Skeletal muscle tissue (tissue), 4 donors: Measurements from ENCODE around the gene C6orf163. TPM values are rescaled to one million over a fixed set of nuclear protein-coding genes. Genes with fewer than 3 reads are reported as not detected.
A peak's percentile ranks its signal among the peaks of the same experiment; 100 is the strongest.
"Not testable (repeated sequence)": the region's sequence is repeated elsewhere in the genome, so short reads cannot be mapped to it uniquely, and the experiment has no call there.

Source experiments
- H3K27ac ChIP-seq: one replicate; pipeline ENCODE4 v1.7.0; 2013; ENCODE audit warnings: mild to moderate bottlenecking, low read depth, low read length, inconsistent platforms
- H3K27me3 ChIP-seq, 3 donors: one replicate each; pipeline ENCODE4 v1.7.0; 2013; ENCODE audit warnings: low read length in 3 of 3; ENCODE audit not compliant: control insufficient read depth in 3 of 3, insufficient read depth in 3 of 3
- H3K36me3 ChIP-seq, 3 donors: one replicate each; pipeline ENCODE4 v1.7.0; 2013; ENCODE audit warnings: low read length in 3 of 3; ENCODE audit not compliant: control insufficient read depth in 3 of 3, insufficient read depth in 3 of 3
- H3K4me1 ChIP-seq, 3 donors: one replicate each; pipeline ENCODE4 v1.7.0; 2013; ENCODE audit warnings: low read length in 3 of 3, mild to moderate bottlenecking in 3 of 3; ENCODE audit not compliant: control insufficient read depth in 3 of 3, insufficient read depth in 3 of 3
- H3K4me3 ChIP-seq, 3 donors: one replicate each; pipeline ENCODE4 v1.7.0; 2013; ENCODE audit warnings: low read length in 3 of 3
- H3K9ac ChIP-seq, 3 donors: one replicate each; pipeline ENCODE4 v1.7.0; 2013; ENCODE audit warnings: low read length in 3 of 3, mild to moderate bottlenecking in 3 of 3, moderate library complexity in 2 of 3, low read depth in 1 of 3
- H3K9me3 ChIP-seq, 3 donors: one replicate each; pipeline ENCODE4 v1.7.0; 2013; ENCODE audit warnings: low read length in 3 of 3; ENCODE audit not compliant: control insufficient read depth in 3 of 3
- total RNA-seq: library from RNA; depleted of rRNA; stranded (reverse); fragments of >200 nt; gene quantifications from one replicate; pipeline ENCODE4 v1.2.3, GENCODE V29; 2014
- donor health status: Osteomylitis.

The C6orf163 gene
- 4.2 TPM for total RNA-seq

- H3K9ac ChIP-seq: no peak within 1 kb of the TSS
- H3K27ac ChIP-seq: no peak within 1 kb of the TSS
- no peak within 1 kb of the TSS for H3K4me3 ChIP-seq
- no peaks in the 10 kb centered on the region for H3K4me1 ChIP-seq
- H3K27me3 ChIP-seq: no peaks in the 10 kb centered on the region
- H3K9me3 ChIP-seq: no peaks in the 10 kb centered on the region
- H3K36me3 ChIP-seq: no peaks in the 10 kb centered on the region
Measured at GRCh38 chr6:87344731-87345130, at the start of gene C6orf163. C6orf163 (plus strand) TSS chr6:87344813; CDS start chr6:87345100, 287 bp downstream.

GRCh38 chr6:87297119-87297518 is 47.5 kb upstream of the C6orf163 start:
- H3K9ac ChIP-seq: no peak overlapping the region
- no peak overlapping the region for H3K27ac ChIP-seq
- peaks cover 0 to 4% (median 0%) of the 10 kb centered on the region in 3 donors for H3K27me3 ChIP-seq
- no peak overlapping the region for H3K4me3 ChIP-seq
- no peaks in the 10 kb centered on the region for H3K9me3 ChIP-seq
- H3K4me1 ChIP-seq: no peaks in the 10 kb centered on the region
- H3K36me3 ChIP-seq: no peaks in the 10 kb centered on the region

- not testable (repeated sequence) for H3K4me3 ChIP-seq, H3K36me3 ChIP-seq, H3K9ac ChIP-seq, H3K27me3 ChIP-seq, H3K9me3 ChIP-seq, H3K27ac ChIP-seq, H3K4me1 ChIP-seq
Measured at GRCh38 chr6:87301277-87301676, 43.3 kb upstream of the C6orf163 start.

- Histone ChIP-seq H3K4me1 (no peaks in the 10 kb centered on the region), H3K9me3 (no peaks in the 10 kb centered on the region), H3K4me3 (no peak overlapping the region), H3K27ac (no peak overlapping the region), H3K36me3 (no peaks in the 10 kb centered on the region), H3K9ac (no peak overlapping the region), H3K27me3 (no peaks in the 10 kb centered on the region)
Measured at GRCh38 chr6:87308970-87309369, 35.6 kb upstream of the C6orf163 start.

- no peak overlapping the region for H3K4me3 ChIP-seq
- H3K9me3 ChIP-seq: no peaks in the 10 kb centered on the region
- no peaks in the 10 kb centered on the region for H3K36me3 ChIP-seq
- no peak overlapping the region for H3K27ac ChIP-seq
- H3K27me3 ChIP-seq: no peaks in the 10 kb centered on the region
- no peak overlapping the region for H3K9ac ChIP-seq
- H3K4me1 ChIP-seq: no peaks in the 10 kb centered on the region
Measured at GRCh38 chr6:87312860-87313259, 31.8 kb upstream of the C6orf163 start.

GRCh38 chr6:87315071-87315470 is 29.5 kb upstream of the C6orf163 start:
- no peaks in the 10 kb centered on the region for H3K4me1 ChIP-seq

GRCh38 chr6:87319271-87319987 is 25.2 kb upstream of the C6orf163 start:
- Histone ChIP-seq H3K9me3 (no peaks in the 10 kb centered on the region), H3K4me3 (no peak overlapping the region), H3K27ac (no peak overlapping the region), H3K9ac (no peak overlapping the region), H3K4me1 (peaks cover 0 to 10% (median 0%) of the 10 kb centered on the region in 3 donors), H3K27me3 (no peaks in the 10 kb centered on the region), H3K36me3 (no peaks in the 10 kb centered on the region)

More at GRCh38 chr6:87315071-87315470, 29.5 kb upstream of the C6orf163 start:
- no peaks in the 10 kb centered on the region for H3K9me3 ChIP-seq
- no peaks in the 10 kb centered on the region for H3K36me3 ChIP-seq
- no peak overlapping the region for H3K27ac ChIP-seq
- H3K27me3 ChIP-seq: no peaks in the 10 kb centered on the region
- no peak overlapping the region for H3K9ac ChIP-seq
- H3K4me3 ChIP-seq: no peak overlapping the region

- Histone ChIP-seq H3K9ac (peak within 1 kb of the TSS; percentile 76 to 96 (median 93)), H3K36me3 (no peaks in the 10 kb centered on the region), H3K27ac (peak within 1 kb of the TSS; percentile 19), H3K9me3 (no peaks in the 10 kb centered on the region), H3K27me3 (no peaks in the 10 kb centered on the region), H3K4me1 (peaks cover 0 to 10% (median 0%) of the 10 kb centered on the region in 3 donors), H3K4me3 (peak within 1 kb of the TSS; percentile 81 to 98 (median 96))
Measured at GRCh38 chr6:87322304-87323212, 22.1 kb upstream of the C6orf163 start, which contains the start of gene SMIM8. SMIM8 (plus strand) TSS chr6:87322588; CDS start chr6:87337032, 14,444 bp downstream.

GRCh38 chr6:87323880-87324279 is 20.7 kb upstream of the C6orf163 start:
- not testable (repeated sequence) for H3K36me3 ChIP-seq, H3K27ac ChIP-seq, H3K9me3 ChIP-seq, H3K4me1 ChIP-seq, H3K27me3 ChIP-seq, H3K4me3 ChIP-seq, H3K9ac ChIP-seq

- Histone ChIP-seq H3K27ac (no peak overlapping the region), H3K4me1 (peaks cover 0 to 6% (median 0%) of the 10 kb centered on the region in 3 donors), H3K9me3 (no peaks in the 10 kb centered on the region), H3K4me3 (no peak overlapping the region), H3K36me3 (no peaks in the 10 kb centered on the region), H3K9ac (peak overlapping the region in 1 of 3 donors; percentile 7), H3K27me3 (no peaks in the 10 kb centered on the region)
Measured at GRCh38 chr6:87330961-87331360, 13.7 kb upstream of the C6orf163 start.
